CD4-positive, alpha-beta memory T cell (primary cell): ENCODE data around the gene DKK3. TPM values are rescaled to one million over a fixed set of nuclear protein-coding genes. Genes with fewer than 3 reads are reported as not detected.

ENCODE experiments used
- CTCF ChIA-PET: fragments of 350-600 bp; sonication (Branson Sonifier 250); formaldehyde crosslinking; loops from one replicate; lab custom pipeline; 2021; ENCODE audit warnings: inconsistent platforms; ENCODE audit not compliant: partially characterized antibody; lab: Charles Lee
- POLR2A ChIA-PET: fragments of 350-600 bp; sonication (Branson Sonifier 250); formaldehyde crosslinking; loops from one replicate; lab custom pipeline; 2021; ENCODE audit not compliant: partially characterized antibody; lab: Charles Lee
- DNase-seq, 5 donors: peaks; one replicate each; pipeline versions ENCODE4 v3.0.0 to v3.0.0-alpha.2; 2020 to 2022; ENCODE audit warnings: mixed read lengths in 1 of 5
- H3K27ac ChIP-seq: one replicate; pipeline ENCODE4 v1.7.0; 2013; ENCODE audit warnings: low read depth, low read length
- H3K27me3 ChIP-seq: 2 replicates; pipeline ENCODE4 v1.7.0; 2013; ENCODE audit warnings: mild to moderate bottlenecking, low read length, moderate library complexity; ENCODE audit not compliant: insufficient read depth
- H3K36me3 ChIP-seq: 2 replicates; pipeline ENCODE4 v1.7.0; 2013; ENCODE audit warnings: mild to moderate bottlenecking, low read length, moderate library complexity; ENCODE audit not compliant: insufficient read depth
- H3K4me1 ChIP-seq: 2 replicates; pipeline ENCODE4 v1.7.0; 2013; ENCODE audit warnings: mild to moderate bottlenecking, low read length, moderate library complexity; ENCODE audit not compliant: insufficient read depth
- H3K4me3 ChIP-seq, 2 donors: one replicate each; pipeline ENCODE4 v1.7.0; 2013; ENCODE audit warnings: low read length in 2 of 2, mild to moderate bottlenecking in 1 of 2
- H3K9me3 ChIP-seq, 2 donors: one replicate each; pipeline ENCODE4 v1.7.0; 2013; ENCODE audit warnings: low read length in 2 of 2, control low read depth in 1 of 2; ENCODE audit not compliant: control insufficient read depth in 1 of 2
- H3K27ac Mint-ChIP-seq, 7 donors: one replicate each; pipeline ENCODE4 v1.8.0; 2020 to 2021; ENCODE audit warnings: mixed read lengths in 7 of 7, mild to moderate bottlenecking in 6 of 7, inconsistent platforms in 3 of 7, moderate library complexity in 3 of 7
- H3K27me3 Mint-ChIP-seq, 2 donors: one replicate each; pipeline ENCODE4 v1.8.0; 2020 to 2021; ENCODE audit warnings: mixed read lengths in 2 of 2
- H3K36me3 Mint-ChIP-seq, 2 donors: one replicate each; pipeline ENCODE4 v1.8.0; 2020 to 2021; ENCODE audit warnings: mixed read lengths in 2 of 2, inconsistent platforms in 1 of 2, mild to moderate bottlenecking in 1 of 2
- H3K4me1 Mint-ChIP-seq, 4 donors: one replicate each; pipeline ENCODE4 v1.8.0; 2020 to 2021; ENCODE audit warnings: mixed read lengths in 4 of 4, mild to moderate bottlenecking in 1 of 4
- H3K4me3 Mint-ChIP-seq, 8 donors: one replicate each; pipeline ENCODE4 v1.8.0; 2020 to 2021; ENCODE audit warnings: mixed read lengths in 8 of 8, mild to moderate bottlenecking in 7 of 8, moderate library complexity in 6 of 8, inconsistent platforms in 3 of 8
- H3K9me3 Mint-ChIP-seq, 8 donors: one replicate each; pipeline ENCODE4 v1.8.0; 2020 to 2021; ENCODE audit warnings: mixed read lengths in 8 of 8, mild to moderate bottlenecking in 5 of 8, inconsistent platforms in 3 of 8, moderate library complexity in 1 of 8
- intact Hi-C: fragments of 100-400 bp; cut with micrococcal nuclease; formaldehyde crosslinking; loops from one replicate; pipeline ENCODE4 v1.15.1; 2023
- polyA plus RNA-seq, 2 donors: library from polyadenylated mRNA; unstranded; fragments of 300-500 nt; fragmentation: Illumina TruSeq; gene quantifications; one replicate each; pipeline ENCODE4 v1.2.3, GENCODE V29; 2021
- total RNA-seq, 2 experiments: library from RNA; stranded (reverse); gene quantifications; one replicate each; pipeline ENCODE4 v1.2.3, GENCODE V29; 2021

DKK3 gene
- total and polyA plus RNA-seq, 4 experiments from 2014 or later: 0.89 to 3.1 (median 2.9) TPM; not detected in 1

DNA sequence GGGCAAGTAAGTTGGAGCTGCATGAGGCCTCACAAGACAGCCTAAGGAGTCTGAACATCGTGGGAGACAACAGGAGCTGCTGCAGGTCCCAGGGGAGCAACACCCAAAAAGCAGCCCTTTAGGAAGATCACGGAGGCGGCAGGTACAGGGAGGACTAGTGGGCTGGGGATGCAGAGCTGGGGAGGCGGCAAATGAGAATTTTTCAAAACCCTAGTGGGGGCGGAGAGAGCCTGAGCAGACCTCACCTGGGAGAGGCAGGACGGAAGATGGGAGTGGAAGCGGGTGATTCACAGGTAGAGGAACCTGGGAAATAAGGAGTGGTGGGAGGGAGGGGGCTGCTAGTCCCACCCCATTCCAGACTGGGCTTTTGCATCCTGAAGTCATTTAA is 42.1 kb downstream of the DKK3 start:
- Histone ChIP-seq H3K27me3 (no peaks in the 10 kb centered on the region), H3K4me1 (peaks cover 12% of the 10 kb centered on the region), H3K36me3 (no peaks in the 10 kb centered on the region), H3K4me3 (no peak overlapping the region), H3K27ac (no peak overlapping the region), H3K9me3 (no peaks in the 10 kb centered on the region)
- Mint-ChIP-seq H3K4me1 (peaks cover 9 to 22% (median 16%) of the 10 kb centered on the region in 4 donors), H3K4me3 (peak overlapping the region in 1 of 8 donors; percentile 41), H3K36me3 (no peaks in the 10 kb centered on the region), H3K9me3 (peaks cover 0 to 3% (median 0%) of the 10 kb centered on the region in 8 donors), H3K27ac (no peak overlapping the region), H3K27me3 (peaks cover 0 to 1% of the 10 kb centered on the region in 2 donors)
- POLR2A ChIA-PET: interaction anchor here (0.9 kb wide), 1 partner anchor 124 kb away, joined by 3 read pairs; no protein-coding TSS in a partner anchor
- no peak for DNase-seq
- CTCF ChIA-PET: interaction anchor here (1.2 to 3.1 kb wide), 9 partner anchors 8 to 167 kb away, joined by 3 to 27 read pairs (median 7); no protein-coding TSS in a partner anchor
- intact Hi-C loops: no loop called here

DNA sequence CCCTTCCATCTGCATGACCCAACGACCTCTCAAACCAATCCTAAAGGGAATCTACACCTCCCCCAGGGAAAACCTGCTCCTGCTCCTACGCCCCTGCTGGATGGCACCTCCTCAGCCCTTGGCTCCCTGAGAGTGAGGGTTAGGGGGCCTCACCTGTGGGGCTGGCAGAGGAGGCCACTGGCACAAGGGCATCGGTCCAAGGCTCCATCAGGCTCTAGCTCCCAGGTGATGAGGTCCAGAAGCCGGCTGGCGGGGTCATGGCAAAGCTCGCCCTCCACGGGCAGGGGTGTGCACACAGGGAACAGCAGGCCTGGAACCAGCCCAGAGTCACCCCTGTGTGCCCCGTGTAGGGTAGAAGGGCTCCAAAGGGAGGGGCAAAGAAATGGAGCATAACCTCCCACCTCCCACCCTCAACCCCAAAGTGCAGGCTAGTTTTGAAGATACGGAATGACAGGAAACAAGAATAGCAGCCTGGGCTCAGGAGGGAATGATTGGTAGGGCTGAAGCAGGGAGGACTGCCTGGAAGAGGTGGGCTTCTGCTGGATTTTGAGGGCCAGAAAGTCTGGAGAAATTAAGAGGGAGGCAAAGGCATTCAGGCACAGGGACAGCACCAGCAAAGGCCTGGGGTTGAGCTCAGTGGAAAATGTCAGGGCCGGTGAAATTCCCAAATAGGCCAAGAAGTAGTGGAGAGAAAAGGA is 42.6 kb downstream of the DKK3 start:
- Histone ChIP-seq H3K9me3 (no peaks in the 10 kb centered on the region), H3K27ac (no peak overlapping the region), H3K36me3 (no peaks in the 10 kb centered on the region), H3K4me3 (no peak overlapping the region), H3K27me3 (no peaks in the 10 kb centered on the region), H3K4me1 (peaks cover 17% of the 10 kb centered on the region)
- no peaks in the 10 kb centered on the region for H3K36me3 Mint-ChIP-seq
- CTCF ChIA-PET: interaction anchor here (1.0 to 3.1 kb wide), 5 partner anchors 8 to 167 kb away, joined by 3 to 27 read pairs (median 13); no protein-coding TSS in a partner anchor
- intact Hi-C loops: no loop called here
- no peak for DNase-seq
- no peak overlapping the region for H3K4me3 Mint-ChIP-seq
- H3K27ac Mint-ChIP-seq: peak overlapping the region in 1 of 7 donors; percentile 64
- peaks cover 14 to 27% (median 21%) of the 10 kb centered on the region in 4 donors for H3K4me1 Mint-ChIP-seq
- H3K9me3 Mint-ChIP-seq: peaks cover 0 to 3% (median 0%) of the 10 kb centered on the region in 8 donors
- peaks cover 0 to 1% of the 10 kb centered on the region in 2 donors for H3K27me3 Mint-ChIP-seq
- POLR2A ChIA-PET: no interaction called here

DNA sequence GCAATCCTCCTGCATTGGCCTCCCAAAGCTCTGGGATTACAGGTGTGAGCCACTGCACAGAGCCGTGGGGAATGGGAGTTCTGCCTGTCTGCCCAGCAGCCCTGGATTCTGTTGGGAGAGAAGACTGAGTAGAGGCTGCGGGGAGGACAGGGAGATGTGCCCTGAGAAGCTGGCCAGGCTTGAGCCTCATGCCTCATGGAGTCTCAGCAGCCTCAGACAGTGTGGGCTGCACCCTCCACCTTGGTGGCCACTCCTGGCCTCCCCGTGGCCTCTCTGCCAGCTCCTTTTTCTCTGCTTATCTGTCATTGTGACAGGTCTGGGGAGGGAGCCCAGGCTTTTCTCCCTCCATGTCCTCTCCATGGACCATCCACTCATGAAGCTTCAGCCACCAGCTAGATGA is 43.2 kb downstream of the DKK3 start:
- DNase-seq: no peak
- Mint-ChIP-seq H3K9me3 (peaks cover 0 to 3% (median 0%) of the 10 kb centered on the region in 8 donors), H3K4me3 (no peak overlapping the region), H3K4me1 (peaks cover 20 to 33% (median 28%) of the 10 kb centered on the region in 4 donors), H3K36me3 (no peaks in the 10 kb centered on the region), H3K27me3 (peaks cover 0 to 1% of the 10 kb centered on the region in 2 donors), H3K27ac (no peak overlapping the region)
- Histone ChIP-seq H3K36me3 (no peaks in the 10 kb centered on the region), H3K27me3 (no peaks in the 10 kb centered on the region), H3K9me3 (no peaks in the 10 kb centered on the region), H3K27ac (no peak overlapping the region), H3K4me3 (no peak overlapping the region), H3K4me1 (peaks cover 23% of the 10 kb centered on the region)
- ChIA-PET POLR2A (no interaction called here), CTCF (interaction anchor here (1.0 to 3.1 kb wide), 2 partner anchors 9 to 13 kb away, joined by 3 to 27 read pairs; no protein-coding TSS in a partner anchor)
- intact Hi-C loops: no loop called here

DNA sequence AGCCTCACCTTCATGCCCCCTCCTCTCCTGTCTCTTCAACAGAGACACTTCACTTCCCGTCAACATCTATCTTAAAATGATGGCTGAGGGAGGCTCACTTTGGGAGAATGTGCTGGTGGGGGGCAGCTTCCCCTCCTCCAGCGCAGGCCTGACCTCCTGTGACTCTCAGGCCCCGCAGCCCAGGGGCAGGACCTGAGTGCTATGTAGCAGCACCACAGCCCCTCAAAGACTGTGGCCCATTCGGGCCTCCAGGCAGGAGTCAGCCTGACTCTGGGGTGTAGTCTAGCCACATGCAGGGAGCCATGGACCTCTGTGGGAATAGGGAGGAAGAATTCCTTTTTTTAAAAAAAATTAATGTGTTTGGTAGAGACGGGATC is 43.7 kb downstream of the DKK3 start:
- peaks cover 27% of the 10 kb centered on the region for H3K4me1 ChIP-seq
- Mint-ChIP-seq H3K27ac (no peak overlapping the region), H3K4me3 (no peak overlapping the region), H3K27me3 (peaks cover 0 to 1% of the 10 kb centered on the region in 2 donors), H3K9me3 (peaks cover 0 to 3% (median 0%) of the 10 kb centered on the region in 8 donors), H3K36me3 (peaks cover 0 to 2% of the 10 kb centered on the region in 2 donors), H3K4me1 (peaks cover 25 to 38% (median 32%) of the 10 kb centered on the region in 4 donors)
- H3K27ac ChIP-seq: no peak overlapping the region
- intact Hi-C loops: no loop called here
- ChIA-PET CTCF (interaction anchor here (1.0 to 3.1 kb wide), 2 partner anchors 9 to 14 kb away, joined by 3 to 27 read pairs; no protein-coding TSS in a partner anchor), POLR2A (no interaction called here)
- no peaks in the 10 kb centered on the region for H3K9me3 ChIP-seq
- DNase-seq: no peak
- H3K27me3 ChIP-seq: no peaks in the 10 kb centered on the region
- H3K36me3 ChIP-seq: no peaks in the 10 kb centered on the region
- no peak overlapping the region for H3K4me3 ChIP-seq

DNA sequence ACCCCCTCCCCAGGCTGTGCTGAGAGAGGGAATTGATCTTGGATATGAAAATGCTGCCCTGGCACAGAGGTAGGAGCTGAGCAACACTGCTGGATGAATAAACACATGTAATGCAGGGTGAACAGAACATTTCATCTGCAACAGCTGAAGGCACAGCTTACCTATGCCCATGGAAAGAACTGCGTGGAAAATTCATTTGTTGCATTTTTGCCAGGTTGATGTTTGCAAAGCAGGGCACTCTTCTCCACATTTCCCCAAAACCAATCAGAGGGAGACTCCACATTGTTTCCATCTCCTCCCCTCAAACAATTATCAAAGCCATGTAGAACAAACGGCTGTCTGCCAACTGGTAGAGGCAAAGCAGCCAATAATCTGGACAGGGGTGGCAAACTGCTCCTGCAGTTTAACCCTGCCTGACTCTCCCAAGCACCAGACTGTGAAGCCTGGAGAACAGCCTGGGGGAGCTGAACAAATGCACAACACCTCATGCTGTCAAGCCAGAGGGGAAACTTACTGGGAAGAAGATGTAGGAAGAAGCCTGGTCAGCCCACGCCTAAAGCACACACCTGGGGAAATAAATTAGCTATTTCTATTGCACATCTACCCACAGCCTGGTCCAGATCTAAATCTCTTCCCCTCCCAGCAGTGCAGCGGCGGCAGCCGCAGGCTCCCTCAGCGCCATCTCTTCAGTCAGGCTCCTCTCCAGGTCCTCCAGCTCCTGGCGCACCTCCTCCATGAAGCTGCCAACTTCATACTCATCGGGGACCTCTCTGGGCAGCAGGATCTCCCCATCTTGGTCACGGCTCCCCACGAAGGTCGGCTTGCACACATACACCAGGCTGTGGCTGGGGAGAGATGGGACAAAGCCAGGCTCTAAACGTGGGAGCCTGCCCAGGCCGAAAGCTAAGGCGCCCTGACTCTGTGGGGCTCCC is 44.3 kb downstream of the DKK3 start:
- ChIA-PET POLR2A (no interaction called here), CTCF (interaction anchor here (0.6 to 1.2 kb wide), 3 partner anchors 12 to 1370 kb away, joined by 3 read pairs; no protein-coding TSS in a partner anchor)
- Histone ChIP-seq H3K27me3 (no peaks in the 10 kb centered on the region), H3K27ac (no peak overlapping the region), H3K4me3 (no peak overlapping the region), H3K9me3 (no peaks in the 10 kb centered on the region), H3K4me1 (peaks cover 34% of the 10 kb centered on the region), H3K36me3 (no peaks in the 10 kb centered on the region)
- H3K4me3 Mint-ChIP-seq: no peak overlapping the region
- H3K36me3 Mint-ChIP-seq: peaks cover 0 to 4% of the 10 kb centered on the region in 2 donors
- peaks cover 0 to 1% of the 10 kb centered on the region in 2 donors for H3K27me3 Mint-ChIP-seq
- intact Hi-C loops: no loop called here
- H3K27ac Mint-ChIP-seq: peak overlapping the region in 1 of 7 donors; percentile 25
- peaks cover 31 to 44% (median 38%) of the 10 kb centered on the region in 4 donors for H3K4me1 Mint-ChIP-seq
- H3K9me3 Mint-ChIP-seq: peaks cover 0 to 3% (median 0%) of the 10 kb centered on the region in 8 donors
- no peak for DNase-seq

DNA sequence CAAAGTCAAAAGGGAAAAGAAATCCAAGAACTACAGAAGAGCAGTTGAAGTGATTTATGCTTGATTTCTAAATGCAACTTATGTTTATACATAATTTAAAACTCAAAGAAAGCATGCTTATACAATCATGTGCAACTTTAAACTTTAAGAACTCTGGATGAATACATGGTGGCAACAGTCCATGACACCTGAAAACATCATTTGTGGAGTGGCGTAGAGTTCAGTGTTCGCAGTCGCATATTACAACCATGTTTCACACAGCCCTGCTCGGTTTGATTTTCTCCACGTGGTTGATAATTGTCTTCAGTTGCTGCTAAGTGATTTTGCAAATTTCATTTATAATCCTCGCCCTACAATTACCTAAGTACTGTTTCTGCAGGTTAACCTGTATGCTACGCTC is 45.4 kb downstream of the DKK3 start:
- Histone ChIP-seq H3K27ac (no peak overlapping the region), H3K27me3 (no peaks in the 10 kb centered on the region), H3K36me3 (no peaks in the 10 kb centered on the region), H3K9me3 (no peaks in the 10 kb centered on the region), H3K4me3 (no peak overlapping the region), H3K4me1 (peaks cover 41% of the 10 kb centered on the region)
- peaks cover 0 to 1% of the 10 kb centered on the region in 2 donors for H3K27me3 Mint-ChIP-seq
- ChIA-PET CTCF (interaction anchor here (1.2 kb wide), 1 partner anchor 13 kb away, joined by 3 read pairs; no protein-coding TSS in a partner anchor), POLR2A (no interaction called here)
- peaks cover 0 to 3% (median 0%) of the 10 kb centered on the region in 8 donors for H3K9me3 Mint-ChIP-seq
- intact Hi-C loops: no loop called here
- H3K4me3 Mint-ChIP-seq: no peak overlapping the region
- DNase-seq: no peak
- no peak overlapping the region for H3K27ac Mint-ChIP-seq
- peaks cover 39 to 52% (median 46%) of the 10 kb centered on the region in 4 donors for H3K4me1 Mint-ChIP-seq
- peaks cover 4 to 6% of the 10 kb centered on the region in 2 donors for H3K36me3 Mint-ChIP-seq
